Stimulated activated CD8-positive, alpha-beta memory T cell treated with anti-CD3 and anti-CD28 coated beads, Interleukin-12 subunit alpha, Interleukin-12 subunit beta, amount 100 ng/mL, for 24 hours (primary cell): ENCODE data around the gene IKBIP.
"Not testable (repeated sequence)": the region's sequence is repeated elsewhere in the genome, so short reads cannot be mapped to it uniquely, and the experiment has no call there.

Experiments
- DNase-seq: peaks from one replicate; pipeline ENCODE4 v3.0.0-alpha.2; 2020; ENCODE audit errors: extremely low read depth

IKBIP gene

GRCh38 chr12:98637068-98637467, 7.5 kb downstream of the IKBIP start:
- no peak for DNase-seq

DNA sequence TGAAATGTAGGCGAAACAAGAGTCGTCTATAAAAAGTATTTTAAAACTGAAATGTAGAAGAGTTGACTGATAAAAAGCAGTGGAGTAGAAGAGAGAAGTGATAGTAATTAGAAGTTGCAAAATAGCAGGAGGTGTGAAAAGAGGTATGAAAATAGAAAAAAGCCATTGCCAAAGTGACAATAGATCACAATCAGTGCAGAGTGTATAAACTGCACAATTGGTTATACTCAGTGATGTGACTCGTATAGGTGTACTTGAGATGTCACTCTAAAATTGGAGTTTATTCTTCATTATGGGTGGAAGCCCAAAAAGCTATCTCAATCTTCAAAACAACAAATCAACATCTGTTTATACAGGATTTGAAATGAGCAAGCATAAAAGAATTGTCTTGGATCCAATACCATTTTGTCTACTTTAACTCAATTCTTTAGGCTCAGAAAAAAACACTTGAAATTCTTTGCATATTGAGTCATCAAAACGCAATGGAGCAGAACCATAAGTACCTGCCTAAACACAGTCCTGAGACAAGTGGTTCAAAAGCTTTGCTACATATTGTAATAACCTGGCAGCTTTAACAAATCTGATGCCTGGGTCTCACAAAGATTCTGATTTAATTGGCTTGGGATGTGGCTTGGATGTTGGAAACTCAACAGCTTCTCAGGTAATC, 8.8 kb downstream of the IKBIP start:
- no peak for DNase-seq

GRCh38 chr12:98618952-98619351, 25.6 kb downstream of the IKBIP start:
- DNase-seq: no peak

- DNase-seq: no peak
Measured at GRCh38 chr12:98612696-98613334, 31.8 kb downstream of the IKBIP start.

GRCh38 chr12:98610596-98610995, 34.0 kb downstream of the IKBIP start:
- DNase-seq: no peak

- DNase-seq: no peak
Measured at GRCh38 chr12:98606359-98606988, 38.1 kb downstream of the IKBIP start.

GRCh38 chr12:98601924-98602323, 42.7 kb downstream of the IKBIP start:
- DNase-seq: no peak

DNA sequence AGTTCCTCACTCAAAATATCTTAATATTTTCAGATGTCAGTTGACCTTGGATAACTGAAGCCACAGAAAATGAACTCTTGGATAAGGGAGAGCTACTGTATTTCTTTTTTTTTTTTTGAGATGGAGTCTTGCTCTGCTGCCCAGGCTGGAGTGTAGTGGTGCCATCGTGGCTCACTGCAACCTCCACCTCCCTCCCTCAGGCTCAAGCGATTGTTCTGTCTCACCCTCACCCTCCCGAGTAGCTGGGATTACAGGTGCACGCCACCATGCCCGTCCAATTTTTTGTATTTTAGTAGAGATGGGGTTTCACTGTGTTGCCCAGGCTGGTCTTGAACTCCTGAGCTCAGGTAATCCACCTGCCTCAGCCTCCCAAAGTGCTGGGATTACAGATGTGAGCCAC, 47.3 kb downstream of the IKBIP start:
- not testable (repeated sequence) for DNase-seq

GRCh38 chr12:98595243-98595988, 49.2 kb downstream of the IKBIP start:
- no peak for DNase-seq

DNA sequence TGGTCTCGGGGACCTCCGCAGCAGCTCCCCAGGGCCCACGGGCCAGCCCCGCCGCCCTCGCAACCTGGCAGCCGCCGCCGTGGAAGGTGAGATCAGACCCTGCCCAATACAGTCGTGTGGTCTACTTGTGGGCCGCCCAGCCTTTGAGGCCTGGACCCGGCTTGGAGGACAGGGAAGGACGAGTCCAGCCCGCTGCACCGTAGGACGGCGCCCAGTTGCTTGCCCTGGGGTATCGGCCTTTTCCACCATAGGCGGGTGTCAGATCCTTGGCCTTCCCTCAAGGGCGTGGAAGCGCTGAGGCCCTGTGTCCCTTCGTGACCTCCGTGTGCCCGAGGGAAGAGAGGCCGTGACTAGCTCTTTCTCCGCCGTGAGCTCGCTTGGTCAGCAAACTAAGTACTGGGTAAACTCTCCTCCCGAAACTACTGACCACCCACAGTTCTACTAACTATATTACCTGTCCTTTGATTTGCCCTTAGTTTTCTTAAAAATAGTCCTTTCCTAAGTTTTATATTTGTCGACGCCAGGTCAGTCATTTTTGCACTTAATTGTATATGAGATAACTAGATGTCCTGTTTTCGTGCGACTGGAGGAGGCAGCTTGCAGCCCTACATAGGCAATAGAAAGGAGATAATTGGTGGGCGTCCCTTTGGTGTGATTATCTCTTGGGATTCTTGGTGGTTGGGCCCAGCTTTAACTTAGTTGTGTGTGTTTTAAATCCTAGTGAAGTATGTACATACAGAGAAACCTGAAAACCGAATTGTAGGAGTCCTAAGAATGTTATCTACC, 50.3 kb downstream of the IKBIP start:
- no peak for DNase-seq

GRCh38 chr12:98593351-98594049, 51.1 kb downstream of the IKBIP start, which contains the start of gene SLC25A3:
Gene SLC25A3 (plus strand): TSS chr12:98593686. CDS start chr12:98593979, 293 bp downstream.
- DNase-seq: peak; percentile 82

- DNase-seq: no peak
Measured at GRCh38 chr12:98592825-98593322, 51.7 kb downstream of the IKBIP start.

DNA sequence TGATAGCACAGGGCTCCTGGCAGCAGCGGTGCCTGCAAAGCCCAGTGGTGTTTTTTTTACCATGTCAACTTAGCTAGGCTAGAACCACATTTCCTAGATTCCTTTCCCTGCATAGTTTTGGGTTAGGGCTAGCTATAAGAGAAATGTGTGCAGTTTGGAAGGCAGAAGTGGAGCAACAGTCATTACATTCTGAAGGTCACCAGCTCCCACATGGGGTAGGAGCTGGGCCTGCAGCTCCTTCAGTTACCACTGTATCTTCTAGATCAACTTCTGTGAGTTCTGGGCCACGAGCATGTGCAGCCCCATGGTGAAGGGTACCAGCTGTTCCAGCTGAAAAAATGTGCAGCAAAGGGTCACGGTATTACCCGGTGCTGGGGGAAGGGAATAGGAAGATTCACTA, 53.4 kb downstream of the IKBIP start:
- DNase-seq: no peak

DNA sequence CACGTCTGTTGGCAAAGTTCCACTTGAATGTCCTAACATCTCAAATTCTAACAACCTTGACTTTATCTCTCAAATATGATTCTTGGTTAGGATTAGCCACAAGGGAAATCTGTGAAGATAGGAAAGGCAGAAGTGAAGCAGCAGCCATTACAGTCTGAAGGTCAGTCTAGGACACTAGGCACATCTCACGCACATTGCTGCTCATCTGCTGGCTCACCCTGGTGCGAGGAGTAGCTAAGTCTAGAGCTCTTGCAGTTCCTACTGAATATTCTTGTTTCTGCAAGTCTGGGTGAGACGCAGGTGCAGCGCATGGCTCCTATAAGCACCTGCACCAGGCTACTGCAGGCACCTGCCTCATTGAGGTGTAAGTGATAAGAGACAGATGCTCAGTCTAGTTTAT, 57.5 kb downstream of the IKBIP start:
- no peak for DNase-seq

- no peak for DNase-seq
Measured at GRCh38 chr12:98582093-98582492, 62.5 kb downstream of the IKBIP start.

GRCh38 chr12:98581101-98581500, 63.5 kb downstream of the IKBIP start:
- DNase-seq: no peak

GRCh38 chr12:98580695-98581094, 63.9 kb downstream of the IKBIP start:
- no peak for DNase-seq

DNA sequence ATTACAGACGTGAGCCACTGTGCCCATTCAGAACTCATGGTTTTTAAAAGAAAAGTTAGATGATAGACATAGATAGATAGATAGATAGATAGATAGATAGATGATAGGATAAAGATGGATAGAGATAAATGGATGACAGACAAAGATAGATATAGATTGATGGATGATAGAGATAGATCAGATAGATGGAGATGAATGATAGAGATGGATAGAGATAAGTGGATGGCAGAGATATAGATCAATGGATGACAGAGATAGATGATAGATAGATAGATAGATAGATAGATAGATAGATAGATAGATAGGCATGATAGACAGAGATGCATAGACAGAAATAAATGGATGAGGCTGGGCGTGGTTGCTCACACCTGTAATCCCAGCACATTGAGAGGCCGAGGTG, 64.8 kb downstream of the IKBIP start:
- no peak for DNase-seq

- DNase-seq: no peak
Measured at GRCh38 chr12:98579347-98579746, 65.2 kb downstream of the IKBIP start.

DNA sequence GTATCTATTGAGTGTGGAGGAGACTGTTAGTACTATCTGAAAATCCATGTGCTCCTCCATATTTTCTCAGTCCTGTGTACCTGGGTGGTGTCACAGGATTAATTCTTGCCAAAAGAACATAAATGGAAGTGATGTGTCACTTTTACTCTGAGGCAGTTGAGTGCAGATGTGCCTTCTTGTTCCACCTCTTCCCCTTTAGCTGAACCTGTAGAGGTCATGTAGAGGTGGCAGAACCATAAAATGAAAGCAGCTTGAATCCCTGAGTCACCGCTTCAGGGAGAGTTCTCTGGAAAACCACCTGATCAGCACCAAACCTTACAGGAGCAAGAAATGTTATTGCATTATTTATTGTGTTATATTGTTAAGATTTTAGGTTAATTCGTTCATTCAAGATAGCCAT, 65.8 kb downstream of the IKBIP start:
- DNase-seq: no peak

DNA sequence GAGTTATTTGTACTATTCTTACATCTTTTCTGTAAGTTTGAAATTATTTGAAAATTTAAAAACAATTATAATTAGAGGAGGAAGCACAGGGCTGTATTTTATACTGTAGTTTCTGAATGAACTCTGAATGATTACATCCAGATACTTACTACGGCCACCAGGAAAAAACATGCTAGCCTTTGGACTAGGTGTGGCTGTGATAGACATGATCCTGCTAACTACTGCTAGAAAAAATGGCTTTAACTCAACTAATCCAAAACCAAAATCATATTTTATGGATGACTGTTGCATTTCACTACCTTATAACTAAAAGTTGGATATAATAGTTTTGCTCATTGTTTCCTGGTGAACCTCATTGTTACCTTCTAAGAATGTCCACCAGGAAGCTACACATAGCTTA, 66.2 kb downstream of the IKBIP start:
- no peak for DNase-seq
